B cell (primary cell): ENCODE results near the gene ENOPH1. TPM values are rescaled to one million over a fixed set of nuclear protein-coding genes. Genes with fewer than 3 reads are reported as not detected.

Source experiments
- ATAC-seq: fragments of 200-7000 bp; cut with Tn5 transposase; one replicate; pipeline ENCODE4 v1.10.0; 2021; ENCODE audit warnings: low read depth, mild to moderate bottlenecking, moderate number of reproducible peaks, moderate library complexity
- CTCF ChIA-PET: fragments of 350-600 bp; sonication (Branson Sonifier 250); formaldehyde crosslinking; loops from one replicate; lab custom pipeline; 2021; ENCODE audit warnings: antibody characterized with exemption, inconsistent platforms; lab: Charles Lee
- POLR2A ChIA-PET: fragments of 350-600 bp; sonication (Branson Sonifier 250); formaldehyde crosslinking; loops from one replicate; lab custom pipeline; 2021; ENCODE audit warnings: antibody characterized with exemption; lab: Charles Lee
- DNase-seq: peaks from one replicate; pipeline ENCODE4 v3.0.0; 2013
- H2AFZ ChIP-seq: 2 replicates; pipeline ENCODE4 v1.6.1; 2012; ENCODE audit warnings: mild to moderate bottlenecking, low read depth, low read length; ENCODE audit not compliant: insufficient read depth, poor library complexity, severe bottlenecking
- H3K27ac ChIP-seq, 2 donors: 1 replicate in 1 of 2; 2 replicates in 1 of 2; pipeline ENCODE4 v1.5.1; 2012 to 2013; ENCODE audit warnings: low read length in 2 of 2, mild to moderate bottlenecking in 2 of 2, moderate library complexity in 1 of 2
- H3K27me3 ChIP-seq, 4 experiments: fragments of 200-600 bp in 1 of 4; sonication (generic) in 1 of 4; replicated peaks in 1 of 4; 1 replicate in 2 of 4; 2 replicates in 2 of 4; pipeline versions ENCODE4 v1.6.1 to v1.7.0; 2013 to 2016; ENCODE audit warnings: low read length in 3 of 4, mild to moderate bottlenecking in 2 of 4, mixed read lengths in 1 of 4, moderate library complexity in 1 of 4; ENCODE audit not compliant: insufficient read depth in 4 of 4, control insufficient read depth in 3 of 4; ENCODE audit errors: control extremely low read depth in 1 of 4
- H3K36me3 ChIP-seq, 2 experiments: replicated peaks in 1 of 2; 1 replicate in 1 of 2; 2 replicates in 1 of 2; pipeline versions ENCODE4 v1.6.1 to v1.7.1; 2013; ENCODE audit warnings: low read length in 1 of 2; ENCODE audit not compliant: insufficient read depth in 2 of 2, control insufficient read depth in 1 of 2; ENCODE audit errors: control extremely low read depth in 1 of 2, extremely low read depth in 1 of 2
- H3K4me1 ChIP-seq, 2 donors: fragments of 200-600 bp in 1 of 2; sonication (generic) in 1 of 2; 1 replicate in 1 of 2; 2 replicates in 1 of 2; pipeline versions ENCODE4 v1.5.1 to v1.6.1; 2013 to 2017; ENCODE audit warnings: low read length in 2 of 2; ENCODE audit not compliant: control insufficient read depth in 2 of 2, insufficient read depth in 2 of 2
- H3K4me2 ChIP-seq: replicated peaks from 2 replicates; pipeline ENCODE3; 2012; ENCODE audit warnings: mild to moderate bottlenecking, low read depth, low read length; ENCODE audit not compliant: poor library complexity, severe bottlenecking
- H3K4me3 ChIP-seq, 5 experiments: fragments of 200-600 bp in 1 of 5; sonication (generic) in 1 of 5; 1 replicate in 3 of 5; 2 replicates in 2 of 5; pipeline versions ENCODE4 v1.5.1 to v1.7.0; 2011 to 2016; ENCODE audit warnings: low read length in 4 of 5, mild to moderate bottlenecking in 4 of 5, low read depth in 2 of 5, control low read depth in 1 of 5, moderate library complexity in 1 of 5; ENCODE audit not compliant: insufficient read depth in 1 of 5; ENCODE audit errors: control extremely low read depth in 1 of 5, extremely low read depth in 1 of 5
- H3K79me2 ChIP-seq: fragments of 200-600 bp; sonication (generic); one replicate; pipeline ENCODE4 v1.6.0; 2016; ENCODE audit warnings: low read length; ENCODE audit not compliant: control insufficient read depth, insufficient read depth
- H3K9ac ChIP-seq: fragments of 200-600 bp; sonication (generic); 2 replicates; pipeline ENCODE4 v1.6.1; 2017; ENCODE audit warnings: mild to moderate bottlenecking, low read length, moderate library complexity
- H3K9me3 ChIP-seq, 3 donors: one replicate each; pipeline versions ENCODE4 v1.6.1 to v1.7.1; 2013; ENCODE audit warnings: low read length in 2 of 3; ENCODE audit not compliant: control insufficient read depth in 2 of 3, insufficient read depth in 1 of 3; ENCODE audit errors: control extremely low read depth in 1 of 3
- H4K20me1 ChIP-seq: 2 replicates; pipeline ENCODE4 v1.6.0; 2012; ENCODE audit warnings: mild to moderate bottlenecking, low read length; ENCODE audit not compliant: insufficient read depth, control insufficient read depth, poor library complexity, severe bottlenecking
- H3K27ac Mint-ChIP-seq: one replicate; pipeline ENCODE4 v1.8.0; 2021; ENCODE audit warnings: mixed read lengths
- H3K27me3 Mint-ChIP-seq: one replicate; pipeline ENCODE4 v1.8.0; 2021; ENCODE audit warnings: mixed read lengths
- H3K4me1 Mint-ChIP-seq: one replicate; pipeline ENCODE4 v1.8.0; 2021; ENCODE audit warnings: mixed read lengths
- H3K4me3 Mint-ChIP-seq: one replicate; pipeline ENCODE4 v1.8.0; 2021; ENCODE audit warnings: mixed read lengths
- H3K9me3 Mint-ChIP-seq: one replicate; pipeline ENCODE4 v1.8.0; 2022; ENCODE audit warnings: mixed read lengths; ENCODE audit not compliant: insufficient read depth
- CTCF ChIP-seq: fragments of 200-600 bp; IDR thresholded peaks from one replicate; pipeline ENCODE4 v1.8.0; 2022; ENCODE audit warnings: antibody characterized with exemption, mild to moderate bottlenecking
- EZH2 ChIP-seq: IDR thresholded peaks from 2 replicates; pipeline ENCODE4 v1.6.1; 2012; ENCODE audit warnings: borderline replicate concordance, low read depth, mild to moderate bottlenecking, moderate library complexity, low read length; ENCODE audit not compliant: insufficient read depth, poor library complexity, severe bottlenecking
- WGBS: methylation state at CpG from one replicate; pipeline ENCODE4 v1.1.5; 2013; ENCODE audit warnings: missing lambda C conversion rate; ENCODE audit not compliant: insufficient coverage; 5-methylcytosine and 5-hydroxymethylcytosine counted together
- intact Hi-C: fragments of 100-400 bp; cut with micrococcal nuclease; formaldehyde crosslinking; loops from one replicate; pipeline ENCODE4 v1.10.0; 2022
- polyA plus RNA-seq: library from polyadenylated mRNA; depleted of rRNA; stranded (reverse); fragments of >200 nt; gene quantifications from 2 replicates; pipeline ENCODE4 v1.2.3, GENCODE V29; 2012
- total RNA-seq, 2 donors: library from RNA; stranded (reverse); fragments of 120-200 nt in 1 of 2; gene quantifications; 1 replicate in 1 of 2; 2 replicates in 1 of 2; pipeline versions ENCODE4 v1.2.3 to v1.2.4, GENCODE V29; 2013 to 2022

The ENOPH1 gene
- total and polyA plus RNA-seq, 2 donors (not counting 1 experiment from before 2014, with no cell fraction given): 10.9 to 20.2 TPM

DNA sequence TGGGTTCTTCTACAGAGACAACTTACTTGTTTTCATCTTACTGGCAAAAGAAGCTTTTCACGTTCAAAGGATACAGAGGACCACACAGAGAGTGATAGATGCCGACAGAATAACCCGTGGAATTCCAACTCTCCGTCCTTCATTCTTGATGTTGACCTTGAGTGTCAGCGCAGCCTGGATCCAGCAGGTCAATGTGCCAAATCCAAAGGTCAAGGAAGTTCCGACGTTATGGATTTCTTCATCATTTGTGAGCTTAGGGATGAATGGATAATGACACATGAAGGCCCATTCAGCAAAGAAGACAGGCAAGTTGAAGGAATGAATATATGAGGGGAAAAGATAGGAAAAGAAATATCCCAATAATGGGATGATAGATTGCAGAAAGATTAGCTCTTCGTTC lies 59.6 kb downstream of the ENOPH1 start:
- ATAC-seq (no peak), DNase-seq (no peak)
- Mint-ChIP-seq H3K27ac (no peak overlapping the region), H3K9me3 (no peaks in the 10 kb centered on the region), H3K4me3 (no peak overlapping the region), H3K4me1 (no peaks in the 10 kb centered on the region), H3K27me3 (no peaks in the 10 kb centered on the region)
- no peaks in the 10 kb centered on the region for H4K20me1 ChIP-seq
- no peaks in the 10 kb centered on the region for H3K27me3 ChIP-seq
- H2AFZ ChIP-seq: no peak overlapping the region
- WGBS: 98% methylated on average over 5 of the region's 8 CpGs
- ChIA-PET POLR2A (no interaction called here), CTCF (no interaction called here)
- H3K9me3 ChIP-seq: no peaks in the 10 kb centered on the region
- intact Hi-C loops: no loop called here
- no peaks in the 10 kb centered on the region for H3K79me2 ChIP-seq
- TF ChIP-seq EZH2 (no peak), CTCF (no peak)
- no peak overlapping the region for H3K27ac ChIP-seq
- H3K9ac ChIP-seq: no peak overlapping the region
- no peak overlapping the region for H3K4me2 ChIP-seq
- H3K36me3 ChIP-seq: no peaks in the 10 kb centered on the region
- H3K4me1 ChIP-seq: no peaks in the 10 kb centered on the region
- H3K4me3 ChIP-seq: no peak overlapping the region

GRCh38 chr4:82491251-82491960 lies 61.0 kb downstream of the ENOPH1 start:
- Histone ChIP-seq H3K4me2 (no peak overlapping the region), H4K20me1 (no peaks in the 10 kb centered on the region), H3K4me3 (no peak overlapping the region), H3K9me3 (no peaks in the 10 kb centered on the region), H3K36me3 (no peaks in the 10 kb centered on the region), H2AFZ (no peak overlapping the region), H3K4me1 (no peaks in the 10 kb centered on the region), H3K79me2 (no peaks in the 10 kb centered on the region), H3K9ac (no peak overlapping the region), H3K27ac (no peak overlapping the region), H3K27me3 (no peaks in the 10 kb centered on the region)
- no peak overlapping the region for H3K27ac Mint-ChIP-seq
- ATAC-seq: no peak
- 96% methylated on average over 3 of the region's 10 CpGs for WGBS
- H3K27me3 Mint-ChIP-seq: no peaks in the 10 kb centered on the region
- DNase-seq: no peak
- ChIA-PET CTCF (interaction anchor here (0.6 to 0.7 kb wide), 2 partner anchors 23 to 231 kb away, joined by 3 to 4 read pairs; no protein-coding TSS in a partner anchor), POLR2A (no interaction called here)
- intact Hi-C loops: no loop called here
- no peaks in the 10 kb centered on the region for H3K9me3 Mint-ChIP-seq
- no peak overlapping the region for H3K4me3 Mint-ChIP-seq
- TF ChIP-seq CTCF (no peak), EZH2 (no peak)
- no peaks in the 10 kb centered on the region for H3K4me1 Mint-ChIP-seq
